GM18507 (cell line): ENCODE results near the gene CFAP157.

ENCODE experiments used
- DNase-seq: peaks from one replicate; pipeline ENCODE4 v3.0.0; 2011; ENCODE audit warnings: low read depth; ENCODE audit not compliant: insufficient read length; ENCODE audit errors: extremely low spot score
- FAIRE-seq: peaks from 2 replicates; lab custom pipeline; 2011; peaks lifted over from hg19 to GRCh38; lab: Jason Lieb, UNC

The CFAP157 gene

DNA sequence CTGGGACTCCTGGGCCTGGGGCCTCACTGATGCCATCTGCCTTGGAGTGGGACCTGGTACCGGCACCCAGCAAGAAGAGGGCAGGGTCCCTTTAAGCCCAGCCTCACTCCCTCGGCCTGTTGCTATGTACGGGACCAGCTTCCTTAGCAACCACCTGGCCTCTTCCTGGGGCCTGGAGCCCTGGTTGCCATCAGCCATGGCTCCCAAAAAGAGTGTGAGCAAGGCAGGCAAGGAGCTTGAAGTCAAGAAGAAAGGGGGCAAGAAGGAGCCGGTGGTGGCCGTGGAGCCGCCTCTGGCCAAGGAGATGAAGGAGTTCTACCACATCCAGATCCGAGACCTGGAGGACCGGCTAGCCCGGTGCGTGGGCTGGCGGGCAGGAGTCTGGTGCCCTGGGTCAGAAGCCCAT, at the start of gene CFAP157:
Gene CFAP157, plus strand, starts transcription at position 153 of the 406 bp plus-strand sequence. Its CDS starts 44 bp downstream, at position 197.
- DNase-seq (no peak), FAIRE-seq (no peak)

GRCh38 chr9:127658428-127658827, 48.4 kb upstream of the CFAP157 start:
- DNase-seq = no peak
- FAIRE-seq = no peak

DNA sequence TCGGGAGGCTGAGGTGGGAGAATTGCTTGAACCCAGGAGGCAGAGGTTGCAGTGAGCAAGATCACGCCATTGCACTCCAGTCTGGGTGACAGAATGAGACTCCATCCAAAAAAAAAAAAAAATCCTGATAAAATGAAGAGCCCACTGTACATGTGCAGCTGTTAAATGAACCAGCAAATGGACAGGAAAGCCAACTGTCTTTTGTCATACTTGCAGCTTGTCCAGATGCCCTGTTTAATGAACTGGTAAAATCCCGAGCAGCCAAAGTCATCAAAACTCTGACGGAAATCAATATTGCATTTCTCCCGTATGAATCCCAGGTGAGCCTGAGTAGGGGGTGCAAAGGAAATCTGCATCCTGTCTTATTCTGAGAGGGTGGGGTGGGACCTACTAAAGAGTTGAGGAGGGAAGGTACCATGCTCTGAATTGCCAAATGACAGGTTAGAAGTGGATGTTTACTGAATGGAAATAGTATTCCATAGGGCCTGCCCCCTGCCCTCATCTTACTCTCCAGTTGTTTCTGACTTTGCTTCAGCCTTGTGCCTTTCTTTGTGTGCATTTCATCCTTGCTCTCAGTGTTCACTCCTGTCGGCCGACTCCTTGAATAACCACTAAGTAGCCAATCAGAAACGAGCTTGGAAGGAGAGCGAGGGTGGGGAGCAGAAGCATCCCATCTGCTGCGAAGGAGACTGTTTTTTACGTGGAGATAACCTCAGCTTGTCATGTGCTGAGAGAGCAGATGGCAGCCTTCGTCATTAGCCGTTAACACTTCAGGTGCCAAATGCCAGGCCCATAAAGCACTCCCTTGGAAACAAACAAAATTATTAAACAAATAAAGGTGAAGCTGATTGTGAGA, 45.7 kb upstream of the CFAP157 start:
- no peak for FAIRE-seq
- no peak for DNase-seq

GRCh38 chr9:127662617-127663016, 44.2 kb upstream of the CFAP157 start:
- DNase-seq (no peak), FAIRE-seq (no peak)

- no peak for FAIRE-seq
- DNase-seq = no peak
Observed at GRCh38 chr9:127664324-127664677, 42.5 kb upstream of the CFAP157 start.

GRCh38 chr9:127664678-127665507, 41.9 kb upstream of the CFAP157 start:
- no peak for FAIRE-seq
- no peak for DNase-seq

GRCh38 chr9:127667127-127667844, 39.5 kb upstream of the CFAP157 start:
- no peak for DNase-seq
- no peak for FAIRE-seq

GRCh38 chr9:127667906-127668305, 38.9 kb upstream of the CFAP157 start:
- DNase-seq = no peak
- no peak for FAIRE-seq

- no peak for FAIRE-seq
Observed at GRCh38 chr9:127673234-127673633, 33.6 kb upstream of the CFAP157 start.

GRCh38 chr9:127676638-127677037, 30.1 kb upstream of the CFAP157 start:
- no peak for FAIRE-seq
- no peak for DNase-seq

More at GRCh38 chr9:127673234-127673633, 33.6 kb upstream of the CFAP157 start:
- no peak for DNase-seq

DNA sequence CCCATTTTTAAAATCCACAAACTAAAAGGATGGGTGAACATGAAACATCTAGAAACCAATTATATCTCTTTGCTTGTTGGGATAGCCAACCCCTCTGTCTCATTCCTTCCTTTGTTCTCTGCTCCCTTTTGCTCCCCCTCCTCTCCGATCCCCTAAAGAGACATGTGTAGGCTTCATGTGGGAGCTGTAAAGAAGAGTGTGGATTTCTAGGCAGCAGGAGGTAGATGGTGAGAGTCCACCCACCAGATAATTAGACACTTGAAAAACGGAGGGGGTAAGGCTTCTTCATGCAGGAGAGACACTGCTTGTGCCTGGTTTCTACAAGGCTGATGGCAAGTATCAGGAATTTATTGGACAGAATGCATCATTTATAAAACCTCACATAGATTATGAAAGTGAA, 27.3 kb upstream of the CFAP157 start:
- FAIRE-seq (no peak), DNase-seq (no peak)

DNA sequence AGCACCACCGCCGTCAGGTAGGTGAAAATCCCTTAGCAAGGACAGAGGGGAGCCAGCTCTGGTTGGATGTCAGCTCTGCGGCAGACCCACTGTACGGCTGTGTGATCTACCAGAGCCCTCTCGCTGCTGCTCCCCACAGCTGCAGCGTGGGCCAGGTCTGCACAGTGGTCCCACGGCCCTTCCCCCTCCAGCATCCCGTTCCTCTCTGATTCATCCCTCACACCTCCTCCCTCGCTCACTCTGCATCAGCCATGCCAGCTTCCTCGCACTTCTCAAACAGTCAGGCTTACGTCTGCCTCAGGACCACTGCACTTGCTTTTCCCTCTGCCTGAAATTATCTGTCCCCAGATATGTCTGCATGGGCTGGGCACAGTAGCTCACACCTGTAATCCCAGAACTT, 26.6 kb upstream of the CFAP157 start:
- DNase-seq = no peak
- no peak for FAIRE-seq

DNA sequence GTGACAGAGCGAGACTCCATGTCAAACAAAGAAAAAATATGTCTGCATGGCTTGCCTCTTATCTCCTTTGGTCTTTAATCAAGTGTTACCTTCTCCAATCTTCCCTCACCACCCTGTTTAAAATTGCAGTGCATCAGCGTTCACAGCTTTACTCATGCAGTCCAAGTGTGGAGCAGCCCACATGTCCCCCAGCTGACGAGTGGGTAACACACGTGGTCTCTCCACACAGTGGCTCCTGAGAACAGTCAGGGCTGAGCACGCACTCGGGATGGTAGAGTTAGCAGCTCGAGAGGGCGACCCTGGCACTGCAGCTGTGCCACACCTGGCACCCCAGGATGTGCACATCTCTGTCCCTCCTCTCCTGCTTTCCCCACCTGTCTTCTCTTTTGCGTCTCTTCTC, 25.9 kb upstream of the CFAP157 start:
- no peak for FAIRE-seq
- no peak for DNase-seq

GRCh38 chr9:127682351-127683136, 24.2 kb upstream of the CFAP157 start:
- DNase-seq (no peak), FAIRE-seq (no peak)

DNA sequence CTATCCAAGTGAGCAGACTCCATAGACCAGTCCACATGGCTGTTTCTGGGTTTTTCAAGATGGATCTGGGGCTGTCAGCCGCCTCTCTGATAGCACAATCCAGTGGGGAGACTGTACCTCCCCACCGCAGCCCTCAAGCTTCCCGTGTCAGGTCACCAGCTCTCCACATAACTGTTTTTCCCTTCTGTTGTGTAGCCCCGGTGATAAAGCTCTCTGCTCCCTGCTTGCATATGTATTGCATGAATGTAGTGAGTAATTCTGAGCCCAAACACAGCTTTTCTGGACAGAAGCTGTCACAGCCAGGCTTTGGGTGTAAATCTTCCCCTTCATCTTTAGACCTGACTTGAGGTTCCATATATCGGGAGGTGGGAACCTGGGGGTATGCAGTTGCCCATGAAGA, 23.1 kb upstream of the CFAP157 start:
- no peak for FAIRE-seq
- DNase-seq = no peak

DNA sequence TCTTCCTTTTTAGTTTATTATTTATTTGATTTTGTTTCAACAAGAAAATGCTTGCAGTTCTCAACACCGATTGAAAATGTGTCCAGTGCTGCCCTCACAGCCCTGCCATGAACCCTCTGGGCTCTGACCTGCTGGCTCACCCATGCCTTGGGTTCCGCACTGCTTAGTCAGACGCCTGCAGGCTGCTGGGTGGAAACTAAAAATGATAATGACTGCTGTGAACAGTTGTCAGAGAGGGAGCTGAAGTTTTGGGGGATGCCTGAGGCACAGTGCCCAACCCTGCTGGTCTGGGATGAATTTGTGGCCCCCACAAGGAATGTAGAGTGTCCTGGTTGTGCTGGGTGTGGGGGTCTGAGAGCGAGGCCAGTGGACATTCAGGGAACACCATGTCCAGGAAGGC, 22.2 kb upstream of the CFAP157 start:
- FAIRE-seq (no peak), DNase-seq (no peak)

- FAIRE-seq (no peak), DNase-seq (no peak)
Observed at GRCh38 chr9:127686461-127687393, 20.1 kb upstream of the CFAP157 start.

- no peak for FAIRE-seq
- no peak for DNase-seq
Observed at GRCh38 chr9:127689329-127690000, 17.3 kb upstream of the CFAP157 start.
